Measurements from ENCODE around the gene GZMM. TPM values are rescaled to one million over a fixed set of nuclear protein-coding genes. Genes with fewer than 3 reads are reported as not detected.
A peak's percentile ranks its signal among the peaks of the same experiment; 100 is the strongest.

GZMM gene
- total RNA-seq, 8 experiments from 2014 or later, result 0.29 to 0.50 (median 0.33) TPM; not detected in 3

GRCh38 chr19:547117-547516, 3.3 kb downstream of the GZMM start:
- H3K4me3 ChIP-seq, result no peak overlapping the region
- no peak overlapping the region for H3K27ac ChIP-seq
- in situ Hi-C loops (cut with MboI; ENCODE audit: low pct_unique_long_range_greater_than_20kb in 2 of 9, low sequenced_read_pairs in 9 of 9, unreplicated experiment in 9 of 9), result no loop called here
- H3K4me1 ChIP-seq (replicated peaks in 1 of 2), result peaks cover 0 to 4% of the 10 kb centered on the region in 2 donors
- 74 to 93% (median 93%) methylated on average over 3 to 7 of the region's 15 CpGs; no CpG with 5 or more reads in 7 of the 10 experiments for WGBS, 10 experiments
- ATAC-seq (replicated peaks in 6 of 8), result peak in 1 of 8 experiments; percentile 12

- peak in 2 of 8 experiments; percentile 5 to 8 for ATAC-seq (replicated peaks in 6 of 8)
- Histone ChIP-seq H3K4me3 (no peak overlapping the region), H3K27ac (no peak overlapping the region), H3K4me1 (replicated peaks in 1 of 2) (peaks cover 0 to 4% of the 10 kb centered on the region in 2 donors)
- WGBS, 10 experiments, result 40 to 100% (median 78%) methylated on average over 1 to 9 of the region's 26 CpGs; no CpG with 5 or more reads in 3 of the 10 experiments
- in situ Hi-C loops (cut with MboI; ENCODE audit: low pct_unique_long_range_greater_than_20kb in 2 of 9, low sequenced_read_pairs in 9 of 9, unreplicated experiment in 9 of 9), result no loop called here
These were observed 4.2 kb downstream of the GZMM start for GRCh38 chr19:547836-548720.

- in situ Hi-C loops (cut with MboI; ENCODE audit: low pct_unique_long_range_greater_than_20kb in 2 of 9, low sequenced_read_pairs in 9 of 9, unreplicated experiment in 9 of 9), result no loop called here
- ATAC-seq (replicated peaks in 6 of 8), result peak in 2 of 8 experiments; percentile 8
- Histone ChIP-seq H3K4me1 (replicated peaks in 1 of 2) (peaks cover 0 to 4% of the 10 kb centered on the region in 2 donors), H3K27ac (no peak overlapping the region), H3K4me3 (no peak overlapping the region)
- WGBS, 10 experiments, result no CpG with 5 or more reads among the region's 52 CpGs
These were observed 5.3 kb downstream of the GZMM start for GRCh38 chr19:548886-549830.

DNA sequence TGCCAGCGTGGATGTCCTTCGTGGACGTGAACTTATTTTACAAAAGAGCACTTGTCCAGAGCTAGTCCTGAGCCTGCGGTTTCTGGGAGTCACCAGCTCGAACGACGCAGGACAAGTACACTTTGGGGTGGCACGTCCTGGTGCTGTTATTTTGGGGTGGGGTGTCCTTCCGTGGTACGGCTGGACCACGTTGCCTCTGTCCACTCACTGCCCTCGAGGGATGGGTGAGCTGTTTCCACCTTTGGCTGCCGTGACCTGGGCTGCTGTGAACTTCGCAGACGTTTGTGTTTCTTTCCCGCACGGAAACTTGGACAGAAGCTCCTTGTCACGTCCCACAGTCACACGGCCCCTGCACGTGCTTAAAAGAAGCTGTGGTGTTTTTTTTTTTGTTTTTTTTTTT, 11.0 kb downstream of the GZMM start:
- H3K27ac ChIP-seq, result no peak overlapping the region
- no peak for ATAC-seq (replicated peaks in 6 of 8)
- WGBS, 10 experiments, result 64 to 100% (median 81%) methylated on average over 1 to 19 of the region's 20 CpGs; no CpG with 5 or more reads in 1 of the 10 experiments
- no peak overlapping the region for H3K4me3 ChIP-seq
- peaks cover 4 to 11% of the 10 kb centered on the region in 2 donors for H3K4me1 ChIP-seq (replicated peaks in 1 of 2)
- in situ Hi-C loops (cut with MboI; ENCODE audit: low pct_unique_long_range_greater_than_20kb in 2 of 9, low sequenced_read_pairs in 9 of 9, unreplicated experiment in 9 of 9), result no loop called here

DNA sequence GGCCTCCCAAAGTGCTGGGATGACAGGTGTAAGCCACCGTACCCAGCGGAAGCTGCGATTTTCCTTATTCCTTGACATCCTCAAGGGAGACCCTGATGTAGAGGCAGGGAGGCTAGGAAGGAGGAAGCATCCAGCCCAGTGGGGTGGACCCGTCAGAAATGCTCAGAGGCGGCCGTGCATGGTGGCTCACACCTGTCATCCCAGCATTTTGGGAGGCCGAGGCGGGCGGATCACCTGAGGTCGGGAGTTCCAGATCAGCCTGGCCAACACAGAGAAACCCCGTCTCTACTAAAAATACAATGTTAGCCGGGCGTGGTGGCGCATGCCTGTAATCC, 11.6 kb downstream of the GZMM start:
- no peak for ATAC-seq (replicated peaks in 6 of 8)
- peaks cover 4 to 11% of the 10 kb centered on the region in 2 donors for H3K4me1 ChIP-seq (replicated peaks in 1 of 2)
- no peak overlapping the region for H3K27ac ChIP-seq
- 96 to 100% (median 100%) methylated on average over 1 to 4 of the region's 14 CpGs; no CpG with 5 or more reads in 7 of the 10 experiments for WGBS, 10 experiments
- no peak overlapping the region for H3K4me3 ChIP-seq
- in situ Hi-C loops (cut with MboI; ENCODE audit: low pct_unique_long_range_greater_than_20kb in 2 of 9, low sequenced_read_pairs in 9 of 9, unreplicated experiment in 9 of 9), result no loop called here

DNA sequence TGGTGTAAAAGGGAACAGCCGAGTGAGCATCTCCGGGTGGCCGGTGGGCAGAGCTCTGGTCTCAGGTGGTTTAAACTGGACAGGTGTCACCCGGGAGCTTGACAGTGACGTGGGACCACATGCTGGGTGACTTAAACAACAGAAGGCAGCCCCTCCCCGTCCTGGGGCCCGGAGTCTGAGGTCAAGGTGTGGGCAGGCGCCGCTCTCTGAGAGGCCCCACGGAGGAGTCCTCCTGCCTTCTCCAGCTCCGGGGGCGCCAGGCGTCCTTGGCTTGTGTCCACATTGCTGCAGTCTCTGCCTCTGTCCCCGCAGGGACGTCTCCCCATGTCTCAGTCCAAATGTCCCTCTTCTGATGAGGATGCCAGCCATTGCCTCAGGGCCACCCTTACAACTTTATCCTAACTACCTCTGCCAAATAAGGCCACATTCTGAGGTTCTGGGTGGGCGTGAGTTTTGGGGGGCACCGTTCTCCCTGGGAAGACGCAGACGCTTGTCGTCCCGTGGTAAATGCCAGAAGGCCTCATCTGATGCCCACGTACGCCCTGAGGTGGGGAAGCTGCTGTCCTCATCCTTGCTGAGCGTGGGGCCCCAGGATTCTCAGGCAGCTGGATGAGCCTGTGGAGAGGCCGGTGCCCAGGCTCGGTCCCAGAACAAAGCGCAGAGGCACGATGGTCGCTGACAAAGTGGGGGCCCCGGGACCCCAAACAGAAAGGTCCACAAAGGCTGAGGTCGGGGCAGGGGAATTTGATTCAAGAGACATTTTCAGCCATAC, 12.9 kb downstream of the GZMM start:
- Histone ChIP-seq H3K4me1 (replicated peaks in 1 of 2) (peaks cover 4 to 7% of the 10 kb centered on the region in 2 donors), H3K4me3 (no peak overlapping the region), H3K27ac (no peak overlapping the region)
- WGBS, 10 experiments, result 70 to 100% (median 88%) methylated on average over 1 to 16 of the region's 31 CpGs; no CpG with 5 or more reads in 2 of the 10 experiments
- ATAC-seq (replicated peaks in 6 of 8), result peak in 4 of 8 experiments; percentile 9 to 16 (median 12)
- in situ Hi-C loops (cut with MboI; ENCODE audit: low pct_unique_long_range_greater_than_20kb in 2 of 9, low sequenced_read_pairs in 9 of 9, unreplicated experiment in 9 of 9), result no loop called here

DNA sequence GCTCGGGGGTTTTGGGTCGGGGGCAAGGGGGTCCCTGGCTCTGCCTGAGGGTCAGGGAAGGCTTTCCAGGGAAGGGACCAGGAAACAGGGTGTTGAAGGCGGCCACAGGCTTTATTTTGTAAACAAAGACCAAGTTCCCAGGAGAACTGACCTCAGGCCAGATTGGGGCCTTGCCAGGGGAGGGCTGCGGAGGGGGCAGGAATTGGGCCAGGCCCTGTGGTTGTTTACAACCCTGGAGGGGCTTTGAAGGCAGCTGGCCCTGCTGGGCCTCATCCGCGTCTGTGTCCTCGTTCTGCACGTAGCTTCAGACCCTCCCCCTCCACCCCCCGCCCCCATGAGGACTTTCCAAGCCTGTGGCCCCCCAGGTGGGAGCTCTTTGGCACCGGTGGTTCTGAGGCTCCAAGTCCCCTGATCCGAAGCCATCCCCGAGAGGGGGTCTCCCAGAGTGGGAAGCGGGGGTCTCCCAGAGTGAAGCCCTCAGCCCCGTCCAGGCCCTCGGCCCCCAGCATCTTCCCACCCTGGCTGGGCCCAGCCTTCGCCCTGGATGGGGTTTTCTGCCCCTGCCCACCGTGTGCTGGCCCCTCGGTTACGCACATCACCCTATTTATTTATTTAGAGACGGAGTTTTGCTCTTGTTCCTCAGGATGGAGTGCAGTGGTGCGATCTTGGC, 15.1 kb downstream of the GZMM start:
- no peak overlapping the region for H3K4me3 ChIP-seq
- H3K4me1 ChIP-seq (replicated peaks in 1 of 2), result peaks cover 4 to 7% of the 10 kb centered on the region in 2 donors
- in situ Hi-C loops (cut with MboI; ENCODE audit: low pct_unique_long_range_greater_than_20kb in 2 of 9, low sequenced_read_pairs in 9 of 9, unreplicated experiment in 9 of 9), result no loop called here
- H3K27ac ChIP-seq, result no peak overlapping the region
- ATAC-seq (replicated peaks in 6 of 8), result peak in 6 of 8 experiments; percentile 10 to 46 (median 24)
- whole genome bisulfite sequencing, 10 experiments, result 73% methylated on average over 5 of the region's 21 CpGs; no CpG with 5 or more reads in 9 of the 10 experiments

- in situ Hi-C loops (cut with MboI; ENCODE audit: low pct_unique_long_range_greater_than_20kb in 2 of 9, low sequenced_read_pairs in 9 of 9, unreplicated experiment in 9 of 9), result no loop called here
- no peak overlapping the region for H3K4me3 ChIP-seq
- no peak overlapping the region for H3K27ac ChIP-seq
- peaks cover 4 to 7% of the 10 kb centered on the region in 2 donors for H3K4me1 ChIP-seq (replicated peaks in 1 of 2)
- ATAC-seq (replicated peaks in 6 of 8), result no peak
- 53 to 95% (median 80%) methylated on average over 2 to 5 of the region's 12 CpGs; no CpG with 5 or more reads in 5 of the 10 experiments for WGBS, 10 experiments
These were observed 16.3 kb downstream of the GZMM start for GRCh38 chr19:560121-560520.

DNA sequence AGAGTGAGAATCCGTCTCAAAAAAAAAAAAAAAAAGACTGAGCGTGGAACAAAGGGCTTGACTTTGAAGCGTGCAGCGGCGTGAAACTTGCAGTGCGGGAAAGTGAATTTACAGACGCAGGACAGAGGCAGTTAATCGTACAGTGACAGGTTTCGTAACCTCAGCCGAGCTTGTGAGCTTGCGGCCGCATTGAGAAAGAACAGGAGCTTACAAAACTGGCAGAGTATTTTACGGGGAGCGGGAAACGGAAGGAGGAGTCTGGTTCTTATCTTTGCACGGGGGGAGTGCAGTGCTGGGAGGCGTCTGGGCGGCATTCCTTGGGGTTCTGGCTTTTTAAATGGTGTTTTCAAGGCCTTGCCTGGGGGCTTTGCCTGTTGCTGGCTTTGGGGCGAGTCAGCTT, 22.6 kb downstream of the GZMM start:
- 39 to 90% (median 81%) methylated on average over 4 to 18 of the region's 19 CpGs; no CpG with 5 or more reads in 5 of the 10 experiments for WGBS, 10 experiments
- ATAC-seq (replicated peaks in 6 of 8), result peak in 1 of 8 experiments; percentile 52
- in situ Hi-C loops (cut with MboI; ENCODE audit: low pct_unique_long_range_greater_than_20kb in 2 of 9, low sequenced_read_pairs in 9 of 9, unreplicated experiment in 9 of 9), result no loop called here
- Histone ChIP-seq H3K27ac (no peak overlapping the region), H3K4me3 (no peak overlapping the region), H3K4me1 (replicated peaks in 1 of 2) (peaks cover 0 to 1% of the 10 kb centered on the region in 2 donors)

GRCh38 chr19:566844-567243, 23.0 kb downstream of the GZMM start:
- Histone ChIP-seq H3K4me1 (replicated peaks in 1 of 2) (peaks cover 0 to 4% of the 10 kb centered on the region in 2 donors), H3K4me3 (no peak overlapping the region), H3K27ac (no peak overlapping the region)
- no peak for ATAC-seq (replicated peaks in 6 of 8)
- 50 to 100% (median 87%) methylated on average over 1 to 13 of the region's 16 CpGs; no CpG with 5 or more reads in 6 of the 10 experiments for whole genome bisulfite sequencing, 10 experiments
- in situ Hi-C loops (cut with MboI; ENCODE audit: low pct_unique_long_range_greater_than_20kb in 2 of 9, low sequenced_read_pairs in 9 of 9, unreplicated experiment in 9 of 9), result no loop called here

GRCh38 chr19:567296-567900, 23.5 kb downstream of the GZMM start:
- H3K27ac ChIP-seq, result no peak overlapping the region

More at GRCh38 chr19:567296-567900, 23.5 kb downstream of the GZMM start:
- in situ Hi-C loops (cut with MboI; ENCODE audit: low pct_unique_long_range_greater_than_20kb in 2 of 9, low sequenced_read_pairs in 9 of 9, unreplicated experiment in 9 of 9), result no loop called here
- Histone ChIP-seq H3K4me3 (no peak overlapping the region), H3K4me1 (replicated peaks in 1 of 2) (peaks cover 0 to 4% of the 10 kb centered on the region in 2 donors)
- no peak for ATAC-seq (replicated peaks in 6 of 8)
- WGBS, 10 experiments, result 57 to 100% (median 90%) methylated on average over 1 to 10 of the region's 22 CpGs; no CpG with 5 or more reads in 2 of the 10 experiments

All from motor neuron (in vitro differentiated cells).